GM21737 (cell line): ENCODE measurements around the gene PPIP5K1.
"Not testable (repeated sequence)": the region's sequence is repeated elsewhere in the genome, so short reads cannot be mapped to it uniquely, and the experiment has no call there.

ENCODE experiments used
- ATAC-seq: cut with Tn5 transposase; IDR thresholded peaks from one replicate; pipeline ENCODE4 v1.9.1; 2021; ENCODE audit warnings: mild to moderate bottlenecking, moderate library complexity; ENCODE audit not compliant: unreplicated experiment

The PPIP5K1 gene

DNA sequence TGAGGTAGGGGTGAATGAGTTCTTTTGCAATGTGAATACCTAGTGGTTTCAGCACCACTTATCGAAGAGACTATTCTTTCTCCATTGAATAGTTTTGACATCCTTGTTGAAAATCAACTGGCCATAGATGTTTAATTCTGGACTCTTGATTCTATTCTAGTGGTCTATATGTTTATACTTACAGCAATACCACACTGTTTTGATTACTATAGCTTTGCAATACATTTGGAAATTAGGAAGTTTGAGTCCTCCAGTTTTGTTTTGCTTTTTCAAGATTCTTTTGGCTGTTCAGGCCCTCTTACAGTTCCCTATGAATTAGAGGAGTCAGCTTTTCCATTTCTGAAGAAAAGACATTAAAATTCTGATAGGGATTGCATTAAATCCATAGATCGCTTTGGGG lies 42.5 kb downstream of the PPIP5K1 start:
- no peak for ATAC-seq

- no peak for ATAC-seq
Measured at GRCh38 chr15:43545426-43545825, 44.6 kb downstream of the PPIP5K1 start.

DNA sequence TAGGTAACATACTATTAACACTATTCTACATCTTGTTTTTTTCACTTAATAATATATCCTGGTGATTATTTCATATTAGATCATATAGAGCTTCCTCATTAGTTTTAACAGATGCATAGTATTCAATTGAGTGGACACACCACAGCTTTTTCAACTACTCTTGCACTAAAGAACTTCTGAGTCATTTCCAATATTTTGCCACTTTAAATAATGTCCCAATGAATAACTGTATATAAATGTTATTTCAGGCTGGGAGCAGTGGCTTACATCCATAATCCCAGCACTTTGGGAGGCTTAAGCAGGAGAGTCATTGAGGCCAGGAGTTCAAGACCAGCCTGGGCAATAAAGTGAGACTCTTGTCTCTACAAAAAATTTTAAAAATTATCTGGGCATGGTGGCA lies 45.7 kb downstream of the PPIP5K1 start:
- no peak for ATAC-seq

- no peak for ATAC-seq
Measured at GRCh38 chr15:43541785-43542184, 48.2 kb downstream of the PPIP5K1 start.

DNA sequence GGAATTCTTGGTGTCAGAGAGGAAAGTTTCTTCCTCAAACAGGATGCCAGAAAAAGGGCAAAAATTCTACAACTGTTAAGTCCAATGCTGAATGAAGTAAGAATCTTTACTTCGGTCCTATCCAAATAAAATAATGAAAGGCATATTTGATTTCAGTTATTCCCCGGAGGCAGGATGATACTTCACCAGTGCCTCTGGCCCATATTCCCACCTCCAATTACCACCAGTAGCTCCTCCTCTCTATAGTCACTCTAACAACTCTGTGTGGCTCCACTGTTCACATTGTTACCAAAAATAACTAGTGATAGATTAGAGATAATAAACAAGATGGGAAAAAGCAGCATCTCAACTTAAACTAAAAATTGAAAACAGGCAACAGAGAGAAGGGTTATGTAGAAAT lies 51.9 kb downstream of the PPIP5K1 start:
- no peak for ATAC-seq

DNA sequence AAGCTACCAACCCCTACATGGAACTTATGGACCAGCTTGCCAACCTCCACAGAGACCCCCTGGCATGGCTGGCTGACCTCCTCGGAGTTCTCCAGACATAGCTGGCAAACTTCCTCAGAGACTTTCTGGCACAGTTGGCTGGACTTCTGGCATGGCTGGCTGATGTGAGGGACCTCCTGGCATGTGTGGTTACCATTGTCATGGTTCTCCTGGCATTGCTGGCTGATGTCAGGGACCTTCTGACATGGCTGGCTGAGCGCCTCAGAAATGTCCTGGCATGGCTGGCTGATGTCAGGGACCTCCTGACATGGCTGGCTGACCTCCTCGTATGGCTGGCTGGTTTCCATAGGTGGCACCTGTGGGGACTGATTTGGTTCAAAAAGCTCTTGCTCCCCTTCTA lies 55.1 kb downstream of the PPIP5K1 start:
- ATAC-seq = no peak

- ATAC-seq = not testable (repeated sequence)
Measured at GRCh38 chr15:43532826-43533225, 57.2 kb downstream of the PPIP5K1 start.

GRCh38 chr15:43531018-43531670 lies 58.9 kb downstream of the PPIP5K1 start:
- no peak for ATAC-seq

- ATAC-seq = no peak
Measured at GRCh38 chr15:43529587-43530345, 60.2 kb downstream of the PPIP5K1 start.

DNA sequence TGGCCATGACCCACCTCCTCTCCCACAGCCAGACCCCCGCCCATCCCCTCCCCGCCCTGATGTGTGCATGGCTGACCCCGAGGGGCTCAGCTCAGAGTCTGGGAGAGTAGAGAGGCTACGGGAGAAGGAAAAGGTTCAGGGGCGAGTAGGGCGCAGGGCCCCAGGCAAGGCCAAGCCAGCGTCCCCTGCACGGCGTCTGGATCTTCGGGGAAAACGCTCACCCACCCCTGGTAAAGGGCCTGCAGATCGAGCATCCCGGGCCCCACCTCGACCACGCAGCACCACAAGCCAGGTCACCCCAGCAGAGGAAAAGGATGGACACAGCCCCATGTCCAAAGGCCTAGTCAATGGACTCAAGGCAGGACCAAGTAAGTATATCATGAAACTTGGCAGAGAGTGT lies 60.9 kb downstream of the PPIP5K1 start:
- no peak for ATAC-seq

GRCh38 chr15:43528542-43529007 lies 61.4 kb downstream of the PPIP5K1 start:
- no peak for ATAC-seq

DNA sequence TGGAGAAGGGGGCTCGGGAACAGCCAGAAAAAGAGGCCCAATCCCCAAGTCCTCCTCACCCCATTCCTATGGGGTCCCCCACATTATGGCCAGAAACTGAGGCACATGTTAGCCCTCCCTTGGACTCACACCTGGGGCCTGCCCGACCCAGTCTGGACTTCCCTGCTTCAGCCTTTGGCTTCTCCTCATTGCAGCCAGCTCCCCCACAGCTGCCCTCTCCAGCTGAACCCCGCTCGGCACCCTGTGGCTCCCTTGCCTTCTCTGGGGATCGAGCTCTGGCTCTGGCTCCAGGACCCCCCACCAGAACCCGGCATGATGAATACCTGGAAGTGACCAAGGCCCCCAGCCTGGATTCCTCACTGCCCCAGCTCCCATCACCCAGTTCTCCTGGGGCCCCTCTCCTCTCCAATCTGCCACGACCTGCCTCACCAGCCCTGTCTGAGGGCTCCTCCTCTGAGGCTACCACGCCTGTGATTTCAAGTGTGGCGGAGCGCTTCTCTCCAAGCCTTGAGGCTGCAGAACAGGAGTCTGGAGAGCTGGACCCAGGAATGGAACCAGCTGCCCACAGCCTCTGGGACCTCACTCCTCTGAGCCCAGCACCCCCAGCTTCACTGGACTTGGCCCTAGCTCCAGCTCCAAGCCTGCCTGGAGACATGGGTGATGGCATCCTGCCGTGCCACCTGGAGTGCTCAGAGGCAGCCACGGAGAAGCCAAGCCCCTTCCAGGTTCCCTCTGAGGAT lies 62.0 kb downstream of the PPIP5K1 start:
- ATAC-seq = no peak

DNA sequence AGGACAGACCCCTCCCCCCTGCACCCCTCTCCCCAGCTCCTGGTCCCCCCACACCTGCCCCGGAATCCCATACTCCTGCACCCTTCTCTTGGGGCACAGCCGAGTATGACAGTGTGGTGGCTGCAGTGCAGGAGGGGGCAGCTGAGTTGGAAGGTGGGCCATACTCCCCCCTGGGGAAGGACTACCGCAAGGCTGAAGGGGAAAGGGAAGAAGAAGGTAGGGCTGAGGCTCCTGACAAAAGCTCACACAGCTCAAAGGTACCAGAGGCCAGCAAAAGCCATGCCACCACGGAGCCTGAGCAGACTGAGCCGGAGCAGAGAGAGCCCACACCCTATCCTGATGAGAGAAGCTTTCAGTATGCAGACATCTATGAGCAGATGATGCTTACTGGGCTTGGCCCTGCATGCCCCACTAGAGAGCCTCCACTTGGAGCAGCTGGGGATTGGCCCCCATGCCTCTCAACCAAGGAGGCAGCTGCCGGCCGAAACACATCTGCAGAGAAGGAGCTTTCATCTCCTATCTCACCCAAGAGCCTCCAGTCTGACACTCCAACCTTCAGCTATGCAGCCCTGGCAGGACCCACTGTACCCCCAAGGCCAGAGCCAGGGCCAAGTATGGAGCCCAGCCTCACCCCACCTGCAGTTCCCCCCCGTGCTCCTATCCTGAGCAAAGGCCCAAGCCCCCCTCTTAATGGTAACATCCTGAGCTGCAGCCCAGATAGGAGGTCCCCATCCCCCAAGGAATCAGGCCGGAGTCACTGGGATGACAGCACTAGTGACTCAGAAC lies 62.8 kb downstream of the PPIP5K1 start:
- ATAC-seq = no peak

GRCh38 chr15:43526261-43526930 lies 63.6 kb downstream of the PPIP5K1 start:
- no peak for ATAC-seq

GRCh38 chr15:43525131-43525530 lies 64.9 kb downstream of the PPIP5K1 start:
- ATAC-seq = no peak

- ATAC-seq = no peak
Measured at GRCh38 chr15:43524254-43524845, 65.7 kb downstream of the PPIP5K1 start.

- no peak for ATAC-seq
Measured at GRCh38 chr15:43523646-43524045, 66.4 kb downstream of the PPIP5K1 start.

DNA sequence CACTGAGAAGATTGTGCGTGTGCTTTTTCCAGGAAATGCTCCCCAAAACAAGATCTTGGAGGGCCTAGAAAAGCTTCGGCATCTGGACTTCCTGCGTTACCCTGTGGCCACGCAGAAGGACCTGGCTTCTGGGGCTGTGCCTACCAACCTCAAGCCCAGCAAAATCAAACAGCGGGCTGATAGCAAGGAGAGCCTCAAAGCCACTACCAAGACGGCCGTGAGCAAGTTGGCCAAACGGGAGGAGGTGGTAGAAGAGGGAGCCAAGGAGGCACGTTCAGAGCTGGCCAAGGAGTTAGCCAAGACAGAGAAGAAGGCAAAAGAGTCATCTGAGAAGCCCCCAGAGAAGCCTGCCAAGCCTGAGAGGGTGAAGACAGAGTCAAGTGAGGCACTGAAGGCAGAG lies 67.8 kb downstream of the PPIP5K1 start:
- no peak for ATAC-seq

DNA sequence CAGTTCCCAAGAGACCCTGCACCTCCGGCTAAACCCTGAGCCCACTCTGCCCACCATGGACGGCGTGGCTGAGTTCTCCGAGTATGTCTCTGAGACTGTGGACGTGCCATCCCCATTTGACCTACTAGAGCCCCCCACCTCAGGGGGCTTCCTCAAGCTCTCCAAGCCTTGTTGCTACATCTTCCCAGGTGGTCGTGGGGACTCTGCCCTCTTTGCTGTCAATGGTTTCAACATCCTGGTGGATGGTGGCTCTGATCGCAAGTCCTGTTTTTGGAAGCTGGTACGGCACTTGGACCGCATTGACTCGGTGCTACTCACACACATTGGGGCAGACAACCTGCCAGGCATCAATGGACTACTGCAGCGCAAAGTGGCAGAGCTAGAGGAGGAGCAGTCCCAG lies 68.6 kb downstream of the PPIP5K1 start:
- no peak for ATAC-seq

DNA sequence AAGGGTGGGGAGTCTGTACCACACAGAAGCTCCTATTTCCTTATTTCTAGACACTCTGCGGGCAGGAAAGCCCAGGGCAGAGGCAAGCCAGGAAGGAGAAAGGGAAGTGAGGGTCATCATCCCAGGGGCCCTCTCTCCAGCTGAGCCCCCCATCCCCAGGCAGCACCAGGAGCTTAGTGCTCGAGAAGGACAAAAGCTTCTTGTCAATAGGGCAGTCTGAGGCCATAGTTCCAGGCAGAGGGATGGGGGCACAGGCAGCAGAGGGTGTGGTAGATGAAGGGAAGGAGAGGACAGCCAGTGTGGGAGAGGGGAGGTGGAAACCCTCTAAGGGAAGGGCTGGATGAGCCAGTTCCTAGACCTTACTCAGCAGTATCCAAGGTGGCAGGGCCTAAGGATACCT lies 69.9 kb downstream of the PPIP5K1 start:
- ATAC-seq = no peak
